GM23338 (cell line): Measurements from ENCODE around the gene ZIC5. TPM values are rescaled to one million over a fixed set of nuclear protein-coding genes. Genes with fewer than 3 reads are reported as not detected.

Source experiments
- ATAC-seq: fragments of 200-7000 bp; cut with Tn5 transposase; 3 replicates; pipeline ENCODE4 v1.9.1; 2020
- DNase-seq: peaks from one replicate; pipeline ENCODE4 v3.0.0-alpha.2; 2015; ENCODE audit warnings: low spot score
- H2AFZ ChIP-seq: fragments of 200-600 bp; sonication (generic); 2 replicates; pipeline ENCODE4 v1.8.0; 2016; ENCODE audit warnings: antibody characterized with exemption, mild to moderate bottlenecking, moderate library complexity
- H3F3A ChIP-seq: fragments of 200-600 bp; sonication (generic); replicated peaks from 2 replicates; pipeline ENCODE4 v1.8.0; 2017; ENCODE audit warnings: antibody characterized with exemption, mixed run types, low read depth
- H3K27ac ChIP-seq: fragments of 200-600 bp; sonication (generic); 2 replicates; pipeline ENCODE4 v1.6.1; 2016; ENCODE audit warnings: low read depth
- H3K27me3 ChIP-seq: fragments of 200-600 bp; sonication (generic); 2 replicates; pipeline ENCODE4 v1.8.0; 2016; ENCODE audit warnings: mild to moderate bottlenecking, mixed run types, moderate library complexity; ENCODE audit not compliant: insufficient read depth
- H3K36me3 ChIP-seq: fragments of 200-600 bp; sonication (generic); 2 replicates; pipeline ENCODE4 v1.8.0; 2016; ENCODE audit warnings: mild to moderate bottlenecking; ENCODE audit not compliant: insufficient read depth
- H3K4me1 ChIP-seq: fragments of 200-600 bp; sonication (generic); 2 replicates; pipeline ENCODE4 v1.8.0; 2016; ENCODE audit warnings: mild to moderate bottlenecking, moderate library complexity; ENCODE audit not compliant: insufficient read depth
- H3K4me2 ChIP-seq: fragments of 200-600 bp; sonication (generic); 2 replicates; pipeline ENCODE4 v1.7.1; 2017; ENCODE audit warnings: mixed run types
- H3K4me3 ChIP-seq: fragments of 200-600 bp; sonication (generic); 2 replicates; pipeline ENCODE4 v1.6.1; 2016; ENCODE audit warnings: mixed run types
- H3K79me2 ChIP-seq: fragments of 200-600 bp; sonication (generic); replicated peaks from 2 replicates; pipeline ENCODE4 v1.8.0; 2017; ENCODE audit warnings: mild to moderate bottlenecking; ENCODE audit not compliant: insufficient read depth
- H3K9me2 ChIP-seq: fragments of 200-600 bp; sonication (generic); 2 replicates; pipeline ENCODE4 v1.8.0; 2017; ENCODE audit not compliant: insufficient read depth
- H4K20me1 ChIP-seq: fragments of 200-600 bp; sonication (generic); replicated peaks from 2 replicates; pipeline ENCODE4 v1.8.0; 2017; ENCODE audit warnings: mild to moderate bottlenecking; ENCODE audit not compliant: insufficient read depth
- H3K27ac Mint-ChIP-seq: 2 replicates; pipeline ENCODE4 v1.8.0; 2020; ENCODE audit warnings: inconsistent platforms, mild to moderate bottlenecking, moderate library complexity, mixed read lengths
- H3K27me3 Mint-ChIP-seq: 3 replicates; pipeline ENCODE4 v1.8.0; 2022; ENCODE audit warnings: low read depth, mild to moderate bottlenecking, moderate library complexity, mixed read lengths, inconsistent platforms; ENCODE audit not compliant: insufficient read depth, poor library complexity
- H3K36me3 Mint-ChIP-seq: 3 replicates; pipeline ENCODE4 v1.8.0; 2021; ENCODE audit warnings: low read depth, mild to moderate bottlenecking, inconsistent platforms, moderate library complexity, mixed read lengths
- H3K4me1 Mint-ChIP-seq: 3 replicates; pipeline ENCODE4 v1.8.0; 2020; ENCODE audit warnings: mild to moderate bottlenecking, inconsistent platforms, mixed read lengths
- H3K4me3 Mint-ChIP-seq: 3 replicates; pipeline ENCODE4 v1.8.0; 2021; ENCODE audit warnings: moderate library complexity, mild to moderate bottlenecking, inconsistent platforms, mixed read lengths
- H3K9me3 Mint-ChIP-seq: 3 replicates; pipeline ENCODE4 v1.8.0; 2020; ENCODE audit warnings: moderate library complexity, mild to moderate bottlenecking, inconsistent platforms, mixed read lengths
- CREB1 ChIP-seq: fragments of 250-450 bp; sonication (Bioruptor Pico); IDR thresholded peaks from 2 replicates; pipeline ENCODE4 v1.5.0; 2020; ENCODE audit warnings: low read depth, mild to moderate bottlenecking, moderate library complexity
- EZH2 ChIP-seq: fragments of 200-600 bp; sonication (generic); IDR thresholded peaks from one replicate; pipeline ENCODE4 v1.8.0; 2017; ENCODE audit warnings: antibody characterized with exemption, mild to moderate bottlenecking, low read depth; ENCODE audit not compliant: unreplicated experiment
- EZH2phosphoT487 ChIP-seq: fragments of 200-600 bp; sonication (generic); IDR thresholded peaks from one replicate; pipeline ENCODE4 v1.8.1; 2018; ENCODE audit warnings: antibody characterized with exemption; ENCODE audit not compliant: unreplicated experiment
- NANOG ChIP-seq: IDR thresholded peaks from 2 replicates; pipeline ENCODE4 v1.6.1; 2016; ENCODE audit warnings: antibody characterized with exemption, borderline replicate concordance
- STAT1 ChIP-seq: IDR thresholded peaks from one replicate; pipeline ENCODE4 v1.6.1; 2016; ENCODE audit warnings: antibody characterized with exemption; ENCODE audit not compliant: unreplicated experiment
- ZNF114 ChIP-seq: fragments of 250-450 bp; sonication (Bioruptor Pico); IDR thresholded peaks from 2 replicates; pipeline ENCODE4 v1.5.0; 2020; ENCODE audit warnings: mild to moderate bottlenecking, moderate library complexity
- ZNF331 ChIP-seq: fragments of 250-450 bp; sonication (Bioruptor Pico); IDR thresholded peaks from 2 replicates; pipeline ENCODE4 v1.5.0; 2020; ENCODE audit warnings: low read depth, mild to moderate bottlenecking, moderate library complexity
- polyA plus RNA-seq: library from polyadenylated mRNA; unstranded; fragments of >200 nt; fragmentation: Nextera tagmentation; extraction: Ambion mirVana; gene quantifications from 2 replicates; pipeline ENCODE4 v1.2.1, GENCODE V29; 2016
- total RNA-seq: library from RNA; depleted of rRNA; stranded (reverse); fragments of >200 nt; shearing (Covaris generic); gene quantifications from 2 replicates; pipeline ENCODE4 v1.2.3, GENCODE V29; 2014
- TF ChIP-seq, protein P1 (sequence below): IDR thresholded peaks from one replicate; pipeline ENCODE4 v1.6.1; 2018; ENCODE audit warnings: antibody characterized with exemption; ENCODE audit not compliant: unreplicated experiment
- TF ChIP-seq, protein P2 (sequence below): IDR thresholded peaks from 2 replicates; pipeline ENCODE4 v1.6.1; 2016; ENCODE audit warnings: antibody characterized with exemption
- TF ChIP-seq, protein P3 (sequence below), 2 experiments: fragments of 200-600 bp in 1 of 2; sonication (generic) in 1 of 2; conservative IDR thresholded peaks; 2 replicates each; pipeline versions ENCODE4 v1.5.1 to v1.6.1; 2016 to 2017; ENCODE audit warnings: antibody characterized with exemption in 2 of 2, low read depth in 2 of 2, mild to moderate bottlenecking in 2 of 2, moderate library complexity in 1 of 2

ZIC5 gene
- total and polyA plus RNA-seq, 2 experiments from 2014 or later: 14.1 to 28.0 TPM

DNA sequence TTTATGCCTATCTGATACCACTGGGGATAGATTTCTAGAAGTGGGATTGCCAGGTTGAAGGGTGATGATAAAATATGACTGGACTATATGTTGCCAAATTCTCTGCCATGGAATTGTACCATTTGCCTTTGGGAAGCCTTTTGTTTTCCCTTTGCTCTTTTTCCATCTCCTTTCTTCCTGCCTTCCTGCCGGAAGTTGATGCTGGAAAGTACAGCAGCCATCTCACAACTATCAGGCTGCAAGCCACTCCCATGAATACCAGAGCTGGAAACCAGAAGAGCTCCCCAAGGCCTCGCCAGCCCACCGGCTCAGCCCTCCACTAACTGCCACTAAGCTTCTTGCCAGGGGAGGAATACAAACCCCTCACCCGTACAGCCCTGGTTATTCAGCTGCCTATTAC lies 29.7 kb downstream of the ZIC5 start:
- H3K9me2 ChIP-seq: no peaks in the 10 kb centered on the region
- H3K79me2 ChIP-seq: no peaks in the 10 kb centered on the region
- TF ChIP-seq ZNF331 (CRISPR knock-in tag) (no peak), NANOG (no peak), STAT1 (no peak), EZH2phosphoT487 (no peak), EZH2 (no peak), ZNF114 (CRISPR knock-in tag) (no peak), CREB1 (no peak)
- TF ChIP-seq, protein P1, sequence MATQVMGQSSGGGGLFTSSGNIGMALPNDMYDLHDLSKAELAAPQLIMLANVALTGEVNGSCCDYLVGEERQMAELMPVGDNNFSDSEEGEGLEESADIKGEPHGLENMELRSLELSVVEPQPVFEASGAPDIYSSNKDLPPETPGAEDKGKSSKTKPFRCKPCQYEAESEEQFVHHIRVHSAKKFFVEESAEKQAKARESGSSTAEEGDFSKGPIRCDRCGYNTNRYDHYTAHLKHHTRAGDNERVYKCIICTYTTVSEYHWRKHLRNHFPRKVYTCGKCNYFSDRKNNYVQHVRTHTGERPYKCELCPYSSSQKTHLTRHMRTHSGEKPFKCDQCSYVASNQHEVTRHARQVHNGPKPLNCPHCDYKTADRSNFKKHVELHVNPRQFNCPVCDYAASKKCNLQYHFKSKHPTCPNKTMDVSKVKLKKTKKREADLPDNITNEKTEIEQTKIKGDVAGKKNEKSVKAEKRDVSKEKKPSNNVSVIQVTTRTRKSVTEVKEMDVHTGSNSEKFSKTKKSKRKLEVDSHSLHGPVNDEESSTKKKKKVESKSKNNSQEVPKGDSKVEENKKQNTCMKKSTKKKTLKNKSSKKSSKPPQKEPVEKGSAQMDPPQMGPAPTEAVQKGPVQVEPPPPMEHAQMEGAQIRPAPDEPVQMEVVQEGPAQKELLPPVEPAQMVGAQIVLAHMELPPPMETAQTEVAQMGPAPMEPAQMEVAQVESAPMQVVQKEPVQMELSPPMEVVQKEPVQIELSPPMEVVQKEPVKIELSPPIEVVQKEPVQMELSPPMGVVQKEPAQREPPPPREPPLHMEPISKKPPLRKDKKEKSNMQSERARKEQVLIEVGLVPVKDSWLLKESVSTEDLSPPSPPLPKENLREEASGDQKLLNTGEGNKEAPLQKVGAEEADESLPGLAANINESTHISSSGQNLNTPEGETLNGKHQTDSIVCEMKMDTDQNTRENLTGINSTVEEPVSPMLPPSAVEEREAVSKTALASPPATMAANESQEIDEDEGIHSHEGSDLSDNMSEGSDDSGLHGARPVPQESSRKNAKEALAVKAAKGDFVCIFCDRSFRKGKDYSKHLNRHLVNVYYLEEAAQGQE: no peak
- TF ChIP-seq, protein P2, sequence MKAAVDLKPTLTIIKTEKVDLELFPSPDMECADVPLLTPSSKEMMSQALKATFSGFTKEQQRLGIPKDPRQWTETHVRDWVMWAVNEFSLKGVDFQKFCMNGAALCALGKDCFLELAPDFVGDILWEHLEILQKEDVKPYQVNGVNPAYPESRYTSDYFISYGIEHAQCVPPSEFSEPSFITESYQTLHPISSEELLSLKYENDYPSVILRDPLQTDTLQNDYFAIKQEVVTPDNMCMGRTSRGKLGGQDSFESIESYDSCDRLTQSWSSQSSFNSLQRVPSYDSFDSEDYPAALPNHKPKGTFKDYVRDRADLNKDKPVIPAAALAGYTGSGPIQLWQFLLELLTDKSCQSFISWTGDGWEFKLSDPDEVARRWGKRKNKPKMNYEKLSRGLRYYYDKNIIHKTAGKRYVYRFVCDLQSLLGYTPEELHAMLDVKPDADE: no peak
- H3K4me3 ChIP-seq: no peak overlapping the region
- H3K27me3 ChIP-seq: no peaks in the 10 kb centered on the region
- no peak overlapping the region for H3K27ac ChIP-seq
- no peaks in the 10 kb centered on the region for H3K36me3 ChIP-seq
- H2AFZ ChIP-seq: no peak overlapping the region
- DNase-seq: no peak
- H3F3A ChIP-seq: peaks cover 10% of the 10 kb centered on the region
- H3K4me2 ChIP-seq: no peak overlapping the region
- no peaks in the 10 kb centered on the region for H4K20me1 ChIP-seq
- ATAC-seq: no peak
- Mint-ChIP-seq H3K9me3 (no peaks in the 10 kb centered on the region), H3K36me3 (no peaks in the 10 kb centered on the region), H3K27me3 (peaks cover 5% of the 10 kb centered on the region), H3K27ac (no peak overlapping the region), H3K4me1 (peaks cover 6% of the 10 kb centered on the region; the same call in 2 of the 3 replicates), H3K4me3 (no peak overlapping the region)
- H3K4me1 ChIP-seq: no peaks in the 10 kb centered on the region

DNA sequence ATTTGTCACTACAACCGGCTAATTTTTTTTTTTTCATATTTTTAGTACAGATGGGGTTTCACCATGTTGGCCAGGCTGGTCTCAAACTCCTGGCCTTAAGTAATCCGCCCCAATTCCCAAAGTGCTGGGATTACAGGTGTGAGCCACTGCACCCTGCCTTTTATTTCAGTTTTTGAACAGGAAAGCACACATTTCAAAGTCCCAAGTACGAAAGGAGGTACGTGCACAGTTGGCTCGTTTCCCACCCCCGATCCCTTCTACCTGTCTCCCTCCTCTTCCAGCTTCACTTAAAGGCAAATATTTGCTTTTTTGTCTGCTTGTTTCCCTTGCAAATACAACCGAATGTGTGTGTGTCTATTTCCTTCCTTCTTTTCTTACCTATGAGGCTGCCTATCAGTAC lies 30.5 kb downstream of the ZIC5 start:
- no peaks in the 10 kb centered on the region for H3K36me3 Mint-ChIP-seq
- no peaks in the 10 kb centered on the region for H3K9me3 Mint-ChIP-seq
- Histone ChIP-seq H3K27me3 (no peaks in the 10 kb centered on the region), H3K4me2 (no peak overlapping the region), H3K79me2 (no peaks in the 10 kb centered on the region), H2AFZ (no peak overlapping the region; the same call in 1 of the 2 replicates), H3K36me3 (no peaks in the 10 kb centered on the region), H3K27ac (no peak overlapping the region), H3F3A (peaks cover 10% of the 10 kb centered on the region), H3K4me1 (no peaks in the 10 kb centered on the region), H3K4me3 (no peak overlapping the region), H4K20me1 (no peaks in the 10 kb centered on the region), H3K9me2 (no peaks in the 10 kb centered on the region)
- no peaks in the 10 kb centered on the region; the same call in 2 of the 3 replicates for H3K4me1 Mint-ChIP-seq
- H3K27me3 Mint-ChIP-seq: peaks cover 6% of the 10 kb centered on the region
- no peak overlapping the region for H3K4me3 Mint-ChIP-seq
- no peak for DNase-seq
- no peak for ATAC-seq
- H3K27ac Mint-ChIP-seq: no peak overlapping the region
- TF ChIP-seq, protein P1: no peak
- TF ChIP-seq, protein P3, sequence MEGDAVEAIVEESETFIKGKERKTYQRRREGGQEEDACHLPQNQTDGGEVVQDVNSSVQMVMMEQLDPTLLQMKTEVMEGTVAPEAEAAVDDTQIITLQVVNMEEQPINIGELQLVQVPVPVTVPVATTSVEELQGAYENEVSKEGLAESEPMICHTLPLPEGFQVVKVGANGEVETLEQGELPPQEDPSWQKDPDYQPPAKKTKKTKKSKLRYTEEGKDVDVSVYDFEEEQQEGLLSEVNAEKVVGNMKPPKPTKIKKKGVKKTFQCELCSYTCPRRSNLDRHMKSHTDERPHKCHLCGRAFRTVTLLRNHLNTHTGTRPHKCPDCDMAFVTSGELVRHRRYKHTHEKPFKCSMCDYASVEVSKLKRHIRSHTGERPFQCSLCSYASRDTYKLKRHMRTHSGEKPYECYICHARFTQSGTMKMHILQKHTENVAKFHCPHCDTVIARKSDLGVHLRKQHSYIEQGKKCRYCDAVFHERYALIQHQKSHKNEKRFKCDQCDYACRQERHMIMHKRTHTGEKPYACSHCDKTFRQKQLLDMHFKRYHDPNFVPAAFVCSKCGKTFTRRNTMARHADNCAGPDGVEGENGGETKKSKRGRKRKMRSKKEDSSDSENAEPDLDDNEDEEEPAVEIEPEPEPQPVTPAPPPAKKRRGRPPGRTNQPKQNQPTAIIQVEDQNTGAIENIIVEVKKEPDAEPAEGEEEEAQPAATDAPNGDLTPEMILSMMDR (conservative IDR thresholded peaks at IDR 0.05; ENCODE audit: low read depth in 2 of 2): no peak
- TF ChIP-seq NANOG: no peak
- TF ChIP-seq, protein P2: no peak
- TF ChIP-seq ZNF114 (CRISPR knock-in tag): no peak
